GM18502 (cell line): ENCODE results near the gene TSPAN9.

Source experiments
- ATAC-seq: cut with Tn5 transposase; IDR thresholded peaks from one replicate; pipeline ENCODE4 v1.9.1; 2021; ENCODE audit warnings: mild to moderate bottlenecking; ENCODE audit not compliant: unreplicated experiment, poor library complexity

TSPAN9 gene

DNA sequence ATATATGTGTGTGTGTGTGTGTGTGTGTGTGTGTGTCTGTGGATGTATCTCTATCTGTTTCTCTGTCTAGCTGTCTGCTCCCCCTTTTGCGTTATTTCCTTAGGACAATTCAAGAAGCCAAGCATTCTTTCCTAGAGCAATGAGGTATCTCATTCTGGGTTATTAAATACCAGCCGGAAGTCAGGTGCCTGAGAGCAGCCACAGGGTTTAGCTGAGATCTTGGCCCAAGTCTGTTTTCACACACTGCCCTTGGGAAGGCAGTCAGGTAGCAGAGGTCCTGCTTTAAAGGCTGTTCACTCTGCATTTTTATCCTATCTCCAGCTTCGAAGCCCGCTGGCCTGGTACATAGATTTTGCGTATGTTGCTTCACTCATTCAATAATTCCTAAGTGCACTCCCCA is 76.8 kb downstream of the TSPAN9 start:
- ATAC-seq, result no peak

DNA sequence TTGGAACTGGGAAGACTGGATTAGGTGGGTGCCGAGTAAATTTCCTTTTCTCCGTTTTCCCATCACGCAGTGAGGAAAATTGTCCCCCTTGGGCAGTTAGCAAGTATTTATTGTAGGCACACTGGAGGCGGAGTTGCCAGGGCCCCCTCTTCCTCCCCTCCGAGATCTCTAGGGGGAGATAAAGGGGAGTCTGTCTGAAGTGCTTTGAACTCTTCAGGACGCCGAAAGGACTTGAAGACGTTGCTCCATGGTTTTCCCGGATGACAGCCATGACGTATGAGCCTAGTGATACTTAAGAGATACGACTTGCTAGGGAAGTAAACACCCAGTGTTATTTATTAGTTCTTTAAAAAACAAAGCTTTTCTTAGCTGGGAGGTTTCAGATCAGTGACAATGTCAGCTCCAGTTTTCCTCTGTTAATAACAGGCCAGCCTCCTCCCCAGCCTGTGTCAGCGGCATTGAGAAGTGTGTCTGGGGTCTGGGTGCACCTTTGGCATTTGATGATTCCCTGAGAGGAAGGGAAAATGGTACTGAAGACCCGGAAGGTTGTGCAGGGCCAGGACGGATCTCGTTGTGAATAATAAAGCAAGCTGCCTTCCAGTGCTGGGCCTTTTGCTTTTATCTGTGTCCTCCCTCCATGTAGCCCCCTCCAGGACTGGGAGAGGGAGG is 78.7 kb downstream of the TSPAN9 start:
- no peak for ATAC-seq

DNA sequence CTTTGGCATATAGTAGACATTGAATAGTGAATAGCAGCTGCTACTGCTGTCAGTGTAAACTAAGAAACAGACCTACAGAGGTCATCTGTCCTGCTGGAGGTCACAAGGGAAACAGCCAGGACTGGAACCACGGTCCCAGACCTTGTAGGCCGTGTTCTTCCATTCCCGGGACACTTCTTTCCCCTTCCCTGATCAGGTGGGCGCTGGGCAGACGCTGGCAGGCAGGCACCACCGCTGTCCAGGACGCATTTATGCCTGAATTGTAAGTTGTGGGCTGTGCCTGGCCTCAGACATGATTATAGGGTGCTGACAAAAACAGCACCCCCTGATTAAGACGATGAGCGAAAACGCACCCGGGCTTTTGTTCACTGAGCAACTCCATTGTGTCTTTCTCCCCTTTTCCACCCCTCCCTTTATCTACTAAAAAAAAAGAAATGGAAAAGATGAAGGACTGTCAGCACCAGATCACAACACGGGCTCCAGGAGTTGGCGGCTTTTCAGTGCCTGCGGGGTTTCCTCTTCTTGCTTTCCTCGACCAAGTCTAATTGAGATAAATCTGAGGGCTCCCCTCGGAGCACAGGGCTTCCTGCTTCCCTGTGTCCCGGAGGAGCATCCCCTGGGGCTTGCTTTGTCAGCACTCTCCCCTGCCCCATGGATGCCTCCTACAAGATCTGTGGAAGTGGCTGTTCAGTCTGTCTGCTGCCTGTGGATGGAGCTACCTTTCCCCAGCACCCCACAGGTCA is 80.6 kb downstream of the TSPAN9 start:
- ATAC-seq, result no peak

DNA sequence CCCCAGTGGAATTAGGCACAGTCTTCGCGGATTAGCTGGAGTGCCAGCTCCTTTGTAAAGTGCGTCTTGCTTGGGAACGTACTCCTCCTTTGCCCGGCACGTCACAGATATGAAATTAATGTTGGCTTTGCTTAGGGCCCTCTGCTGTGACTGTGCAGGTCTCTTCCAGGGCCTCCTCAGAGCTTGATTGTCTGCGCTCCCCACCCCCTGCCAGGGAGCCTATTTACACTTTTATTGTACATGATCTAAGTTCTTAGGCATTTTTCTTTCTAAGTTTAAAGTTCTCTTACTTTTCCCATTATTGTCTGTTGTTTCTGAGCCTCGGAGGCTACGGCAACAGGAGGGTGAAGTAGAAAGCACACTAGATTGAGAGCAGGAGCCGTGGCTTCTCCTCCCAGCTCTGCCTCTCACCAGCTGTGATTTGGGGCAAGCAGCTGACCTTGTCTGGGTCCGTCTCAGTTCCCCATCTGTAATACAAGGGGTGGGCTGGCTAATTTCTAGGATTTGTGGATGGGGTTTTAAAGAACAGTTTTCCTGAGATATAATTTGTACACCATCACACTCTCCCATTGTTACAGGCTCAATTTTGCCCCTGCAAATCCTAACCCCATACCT is 81.8 kb downstream of the TSPAN9 start:
- ATAC-seq, result no peak

DNA sequence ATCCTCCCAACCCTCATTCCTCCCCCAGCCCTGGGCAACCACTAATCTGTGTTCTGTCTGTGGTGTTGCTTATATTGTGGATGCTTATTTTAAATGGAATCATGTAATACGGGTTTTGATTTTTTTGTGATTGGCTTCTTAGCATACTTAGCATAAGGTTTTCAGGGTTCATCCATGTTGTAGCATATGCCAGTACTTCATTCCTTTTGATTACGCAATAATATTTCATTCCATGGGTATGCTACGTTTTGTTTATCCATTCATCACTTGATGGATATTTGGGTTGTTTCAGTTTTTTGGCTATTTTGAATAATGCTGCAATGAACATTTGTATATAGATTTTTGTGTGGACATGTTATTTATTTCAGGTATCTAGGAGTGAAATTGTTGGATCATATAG is 82.9 kb downstream of the TSPAN9 start:
- no peak for ATAC-seq

DNA sequence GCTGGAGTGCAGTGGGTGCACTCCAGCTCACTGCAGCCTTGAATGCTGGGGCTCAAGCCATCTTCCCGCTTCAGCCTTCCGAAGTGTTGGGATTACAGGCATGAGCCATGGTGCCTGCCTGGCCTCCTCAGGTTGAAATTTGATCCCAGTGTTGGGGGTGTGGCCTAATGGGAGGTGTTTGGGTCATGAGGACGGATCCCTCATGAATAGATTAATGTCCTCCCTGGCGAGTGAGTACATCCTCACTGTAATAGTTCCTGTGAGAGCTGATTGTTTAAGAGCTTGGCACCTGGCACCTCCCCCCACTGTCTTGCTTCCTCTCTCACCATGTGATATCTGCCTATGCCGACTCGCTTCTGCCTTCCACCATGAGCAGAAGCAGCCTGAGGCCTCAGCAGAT is 84.7 kb downstream of the TSPAN9 start:
- ATAC-seq, result no peak

DNA sequence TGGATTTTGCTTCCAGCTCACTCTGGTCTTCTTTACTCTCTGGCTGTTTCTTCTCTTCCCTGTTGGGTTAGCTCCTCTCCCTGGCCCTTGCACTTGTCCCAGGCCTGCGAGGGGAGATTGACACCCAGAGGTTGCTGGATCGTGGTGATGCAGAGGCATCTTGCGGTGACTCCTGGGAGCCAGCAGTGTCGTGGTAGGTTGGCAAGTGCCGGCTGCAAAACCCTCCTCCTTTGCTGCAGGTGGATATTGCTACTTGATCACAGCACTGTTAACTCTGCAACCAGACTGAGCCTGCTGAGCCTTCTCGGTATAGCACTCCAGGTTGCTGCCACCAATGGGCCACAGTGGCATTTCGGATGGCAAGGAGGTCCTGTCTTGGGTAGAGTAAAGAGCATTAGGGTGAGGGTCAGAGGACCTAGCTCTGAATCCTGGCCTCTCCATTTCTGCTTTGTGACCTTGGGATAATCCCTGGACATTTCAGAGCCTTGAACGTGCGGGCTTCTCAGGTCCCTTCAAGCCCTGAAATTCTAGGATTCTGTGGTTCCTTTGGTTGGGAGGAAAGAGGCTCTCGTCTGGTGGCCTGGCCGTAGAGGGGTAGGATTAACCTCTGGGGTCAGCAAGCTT is 87.4 kb downstream of the TSPAN9 start:
- ATAC-seq, result no peak

DNA sequence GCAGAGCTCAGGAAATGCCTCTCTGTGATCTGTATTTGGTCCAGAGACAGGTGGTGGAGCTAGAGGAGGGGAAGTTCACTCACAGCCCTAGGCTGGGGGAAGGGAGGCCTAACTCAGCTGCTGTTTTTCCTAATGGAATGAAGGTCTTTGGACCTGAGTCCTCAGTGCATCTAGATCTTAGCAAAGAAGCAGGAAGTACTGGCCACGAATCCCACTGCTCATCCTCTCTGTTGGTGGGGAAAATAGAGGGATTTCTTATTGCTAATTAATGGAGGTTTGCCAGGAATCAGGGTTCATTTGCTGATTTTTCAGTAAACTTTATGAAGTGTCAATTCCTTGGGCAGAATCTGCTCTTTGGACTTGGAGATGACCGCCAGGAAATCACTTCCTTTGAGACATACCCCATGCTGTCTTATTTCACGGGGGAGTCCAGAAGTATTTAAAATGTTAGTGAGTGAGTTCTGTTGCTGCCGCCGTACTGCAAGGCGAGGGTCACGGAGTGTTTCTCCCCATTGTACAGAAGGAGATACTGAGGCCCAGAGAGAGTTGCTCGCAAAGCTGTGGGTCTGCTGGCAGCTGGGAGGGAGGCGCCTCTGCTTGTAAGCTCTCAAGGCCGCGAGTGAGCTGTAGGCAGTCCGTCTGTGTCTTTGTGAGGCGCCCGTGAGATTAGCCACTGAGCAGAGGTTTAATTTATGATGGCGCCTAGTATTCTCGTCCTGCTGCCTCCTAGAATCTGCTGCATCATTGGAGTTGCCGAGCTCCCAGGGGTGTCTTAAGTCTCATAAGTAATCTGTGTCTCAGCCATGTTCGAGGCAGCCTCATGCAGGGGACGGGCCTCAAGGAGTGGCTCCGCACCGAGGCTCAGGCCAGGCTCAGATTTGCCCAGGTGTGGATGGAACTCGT is 88.2 kb downstream of the TSPAN9 start:
- no peak for ATAC-seq

DNA sequence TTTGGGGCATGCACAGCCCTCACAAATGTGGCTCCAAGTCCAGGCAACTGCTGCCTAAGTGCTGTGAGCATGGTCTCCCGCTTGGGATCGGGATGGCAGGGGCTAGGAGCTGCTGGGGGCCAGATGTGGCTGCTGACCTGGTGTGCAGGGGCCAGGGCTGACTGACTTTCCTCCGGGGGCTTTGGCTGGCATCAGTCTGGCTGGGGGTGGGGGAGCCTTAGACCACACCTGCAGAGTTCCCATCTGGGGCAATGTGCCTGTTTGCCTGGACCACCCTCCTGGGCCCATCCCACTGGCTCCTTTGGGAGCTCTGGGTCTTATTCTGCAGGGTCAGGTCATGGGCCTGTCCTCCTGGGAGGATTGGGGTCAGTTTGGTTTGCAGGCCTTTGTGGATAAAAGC is 90.5 kb downstream of the TSPAN9 start:
- no peak for ATAC-seq

DNA sequence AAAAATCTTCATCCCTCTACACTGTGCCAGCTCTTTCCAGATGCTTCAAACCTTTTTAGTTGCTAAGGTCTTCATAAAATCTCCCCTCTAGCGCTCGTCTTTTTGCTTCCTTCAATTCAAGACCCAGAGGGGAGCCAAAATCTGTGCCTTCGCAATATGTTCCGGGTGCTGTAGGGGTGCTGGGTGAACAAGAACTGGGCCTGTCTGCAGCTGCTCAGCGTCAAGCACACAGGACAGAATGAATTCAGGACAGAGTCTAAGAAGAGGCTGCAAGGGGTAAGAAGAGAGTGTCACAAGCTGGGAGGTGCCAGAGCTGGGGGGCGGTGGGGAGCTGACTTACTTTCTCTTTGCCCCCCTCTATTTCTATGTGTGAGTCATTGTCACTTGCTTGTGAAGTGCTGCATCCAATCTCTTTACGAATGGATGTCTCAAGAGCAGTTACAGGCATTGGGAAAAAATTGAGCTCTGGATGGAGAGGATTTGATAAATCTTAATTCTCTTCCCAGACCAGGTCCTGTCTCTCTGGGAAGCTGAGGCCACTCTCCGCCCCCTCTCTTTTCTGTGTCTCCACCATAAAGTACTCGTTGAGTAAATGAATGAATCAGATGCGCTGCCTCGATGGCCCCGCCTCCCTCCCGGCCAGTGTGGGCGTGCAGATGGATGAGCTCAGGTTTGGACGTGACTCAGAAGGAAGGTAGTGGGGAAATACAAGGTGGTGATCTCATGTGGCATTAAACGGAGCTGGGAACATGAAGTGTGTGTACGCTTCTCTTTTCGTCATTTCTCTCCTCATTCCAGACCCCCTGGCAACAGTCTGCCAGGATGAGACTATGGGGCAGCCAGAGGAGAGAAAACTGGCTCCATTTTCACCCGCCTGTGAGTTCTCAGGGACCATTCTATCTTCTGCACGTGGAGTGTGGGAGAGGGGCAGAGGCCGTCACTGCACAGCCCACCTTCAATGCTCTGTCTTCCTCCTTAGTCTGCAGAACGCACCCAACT is 91.3 kb downstream of the TSPAN9 start:
- ATAC-seq, result no peak

DNA sequence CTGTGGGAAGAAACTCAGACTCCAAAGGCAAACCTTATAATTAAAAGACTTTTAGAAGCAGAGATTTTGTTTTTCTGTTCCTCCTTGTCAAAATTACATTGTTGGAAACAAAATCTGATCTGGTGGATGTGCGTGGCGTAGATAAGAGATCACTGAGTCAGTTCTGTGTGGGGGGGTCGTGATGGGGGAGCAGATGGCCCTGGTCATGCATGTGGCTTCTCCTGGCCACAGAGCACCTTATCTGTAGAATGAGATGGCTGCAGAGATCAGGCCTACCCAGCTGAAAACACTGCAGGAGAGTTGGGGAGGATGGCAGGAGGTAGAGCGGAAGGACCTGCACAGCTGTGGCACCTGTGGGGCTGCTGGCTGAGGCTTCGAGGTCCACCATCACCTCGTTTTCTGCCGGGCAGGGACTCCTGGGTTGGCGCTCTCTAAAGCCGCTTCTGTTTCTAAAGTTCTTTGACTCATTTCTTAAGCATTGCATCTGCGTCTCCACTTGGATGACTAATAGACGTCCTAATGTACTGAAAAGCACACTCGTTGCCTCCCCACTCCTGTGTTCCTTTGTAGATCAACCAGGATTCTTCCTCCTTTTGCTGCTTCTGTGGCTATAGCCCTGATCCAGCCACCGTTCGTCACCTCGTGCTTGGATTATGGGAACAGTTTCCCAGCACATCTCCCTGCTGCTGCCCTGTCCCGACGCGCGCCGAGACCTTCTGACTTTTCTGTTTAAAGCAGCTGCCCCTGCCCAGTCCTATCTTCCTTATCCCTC is 93.4 kb downstream of the TSPAN9 start:
- ATAC-seq, result no peak

DNA sequence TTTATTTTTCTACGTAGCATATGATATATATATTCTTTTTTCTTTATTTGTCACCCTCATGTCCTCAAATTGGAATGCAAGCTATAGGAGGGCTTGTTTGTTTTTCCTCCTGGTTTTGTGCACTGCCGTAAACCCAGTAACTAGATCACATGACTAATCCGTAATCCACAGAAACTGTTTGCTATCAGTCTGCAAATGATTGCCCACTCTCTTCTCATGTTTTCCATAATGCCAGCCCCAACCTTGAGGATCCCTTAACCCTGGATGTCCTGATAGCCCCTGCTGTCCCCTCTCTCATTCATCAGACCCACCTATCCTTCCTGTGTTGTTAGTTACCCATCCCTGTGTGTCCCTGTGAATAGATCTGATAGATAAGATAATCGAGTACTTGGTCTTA is 94.0 kb downstream of the TSPAN9 start:
- ATAC-seq, result no peak

DNA sequence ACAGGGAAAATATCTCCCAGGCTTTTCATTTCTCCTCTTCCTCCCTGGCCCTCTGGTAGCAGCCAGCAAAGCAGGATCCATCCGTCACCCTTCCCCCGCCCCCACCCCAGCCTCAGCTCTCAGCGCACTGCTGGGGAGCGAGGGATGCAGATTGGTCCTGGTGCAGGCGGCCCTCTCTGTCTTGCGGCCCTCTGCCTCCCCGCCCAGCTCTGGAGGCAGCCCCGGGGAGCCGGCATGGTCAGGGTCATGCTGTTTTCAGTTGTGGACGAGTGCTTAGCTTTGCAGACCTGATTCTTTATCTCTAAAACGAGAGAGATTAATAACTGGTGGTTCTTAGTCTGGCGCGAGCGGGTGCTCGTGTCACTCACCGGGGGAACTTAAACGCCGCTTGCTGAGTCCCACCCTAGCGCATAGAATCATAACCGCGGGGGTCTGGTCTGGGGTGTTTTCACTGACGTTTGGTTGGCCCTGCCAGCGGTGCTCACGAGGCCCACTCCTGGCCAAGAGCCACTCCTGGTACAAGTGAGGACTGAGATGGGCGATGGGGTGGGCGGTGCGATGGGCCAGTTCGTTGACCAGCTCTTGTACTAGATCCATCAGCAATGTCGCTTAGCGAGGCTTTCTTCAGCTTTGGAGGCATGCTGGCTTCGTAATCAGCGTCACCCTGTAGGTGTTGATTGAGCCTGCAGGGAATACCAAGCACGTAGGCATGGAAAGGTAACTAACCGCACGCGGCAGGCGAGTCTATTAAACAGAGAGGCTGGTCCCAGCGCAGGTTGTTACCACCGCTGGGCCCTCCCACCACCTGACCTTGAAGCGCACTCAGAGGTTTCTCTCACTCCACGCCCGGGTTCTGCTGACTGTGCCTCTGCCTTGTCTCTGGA is 95.2 kb downstream of the TSPAN9 start:
- no peak for ATAC-seq

DNA sequence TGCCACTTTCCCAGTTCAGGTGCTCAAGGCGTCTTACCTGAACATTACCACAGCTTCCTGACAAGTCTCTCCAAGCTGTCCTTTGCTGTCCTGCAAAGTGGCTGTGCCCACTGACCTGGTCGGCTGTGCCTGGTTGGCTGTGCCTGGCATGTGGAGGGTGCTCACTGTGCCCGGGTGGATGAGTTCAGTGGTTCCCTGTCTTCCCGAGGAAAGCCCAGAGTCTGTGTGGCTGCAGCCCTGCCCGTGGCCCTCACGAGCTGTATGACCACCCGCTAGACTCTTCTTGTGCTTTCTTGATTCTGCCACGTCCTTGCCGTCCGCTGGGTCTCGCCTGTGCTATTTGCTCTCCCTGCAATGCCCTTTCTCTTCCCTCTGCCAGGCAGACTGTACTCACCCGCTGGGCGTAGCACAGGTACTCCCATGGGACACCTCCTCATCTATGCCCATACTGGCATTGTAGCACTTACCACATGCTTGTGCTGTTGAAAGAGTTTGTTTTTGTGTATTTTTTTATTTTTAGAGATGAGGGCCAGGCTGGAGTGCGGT is 95.9 kb downstream of the TSPAN9 start:
- no peak for ATAC-seq

DNA sequence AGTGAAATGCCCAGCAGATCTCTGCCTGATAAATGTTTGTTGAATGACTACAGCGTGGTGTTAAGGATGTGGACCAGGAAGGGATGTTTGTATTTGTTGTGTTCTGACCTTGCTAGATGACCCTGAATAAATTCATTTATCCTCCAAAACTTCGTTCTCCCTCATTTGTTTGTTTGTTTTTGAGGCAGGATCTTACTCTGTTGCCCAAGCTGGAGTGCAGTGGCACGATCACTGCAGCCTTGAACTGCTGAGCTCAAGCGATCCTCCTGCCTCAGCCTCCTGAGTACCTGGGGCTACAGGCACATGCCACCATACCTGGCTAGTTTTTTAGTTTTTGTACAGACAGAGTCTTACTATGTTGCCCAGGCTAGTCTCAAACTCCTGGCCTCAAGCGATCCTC is 96.7 kb downstream of the TSPAN9 start:
- ATAC-seq, result no peak

DNA sequence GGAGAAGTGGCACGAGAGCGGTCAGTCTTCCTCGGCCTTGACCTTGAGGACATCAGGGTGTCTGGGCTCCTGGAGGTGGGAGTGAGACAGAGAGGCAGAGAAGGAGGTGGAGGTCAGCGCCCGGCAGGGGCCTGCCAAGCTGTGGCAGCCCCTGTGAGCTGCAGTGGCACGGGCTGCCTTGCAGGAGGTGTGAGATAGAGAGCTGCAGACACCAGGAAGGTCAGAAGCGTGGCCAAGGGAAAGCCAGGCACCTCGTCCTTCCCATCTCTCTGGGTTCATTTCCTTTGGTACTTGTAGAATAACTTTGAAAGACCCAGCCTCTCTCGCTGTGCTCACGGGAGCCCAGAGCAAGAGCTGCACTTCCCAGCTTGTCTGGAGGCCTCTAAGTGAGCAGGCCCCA is 98.1 kb downstream of the TSPAN9 start:
- no peak for ATAC-seq

DNA sequence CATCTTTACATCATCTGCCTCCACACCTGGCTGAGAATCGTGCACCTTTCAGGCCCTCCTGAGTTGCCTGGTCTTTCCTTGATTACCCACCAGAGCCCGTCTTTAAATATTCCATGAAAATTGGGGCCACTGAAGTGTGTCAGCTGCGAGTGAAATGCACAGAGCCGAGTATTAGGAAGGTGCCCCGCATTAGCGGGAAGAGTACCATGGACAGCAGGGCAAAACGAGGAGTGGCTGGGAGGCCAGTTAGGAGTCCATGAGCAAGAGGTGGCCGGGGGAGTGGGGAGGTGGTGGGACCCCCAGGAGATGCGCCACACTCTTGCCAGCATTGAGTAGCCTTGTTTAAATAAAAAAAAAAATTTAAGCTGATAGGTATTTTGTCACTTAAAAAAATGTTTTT is 99.6 kb downstream of the TSPAN9 start:
- no peak for ATAC-seq
